PC-3 (cell line): ENCODE data around the gene USP46. TPM values are rescaled to one million over a fixed set of nuclear protein-coding genes. Genes with fewer than 3 reads are reported as not detected.

Experiments used
- ATAC-seq: fragments of 200-7000 bp; cut with Tn5 transposase; 2 replicates; pipeline ENCODE4 v1.9.1; 2020; ENCODE audit warnings: mild to moderate bottlenecking, moderate library complexity
- Bru-seq: library from RNA; stranded (reverse); fragments of 400-500 nt; gene quantifications from one replicate; lab custom pipeline; 2021; lab: Mats Ljungman, UMichigan
- BruChase-seq, 2 experiments: library from RNA; stranded (reverse); fragments of 400-500 nt; gene quantifications; one replicate each; lab custom pipeline; 2021; lab: Mats Ljungman, UMichigan
- BruUV-seq: library from RNA; stranded (reverse); fragments of 400-500 nt; replicated peaks from 2 replicates; lab custom pipeline; 2021; lab: Mats Ljungman, UMichigan
- CTCF ChIA-PET: fragments of 300-600 bp; sonication (Branson Sonifier 250); formaldehyde crosslinking; loops from one replicate; lab custom pipeline; 2022; ENCODE audit warnings: antibody characterized with exemption; lab: Charles Lee
- POLR2A ChIA-PET: fragments of 300-600 bp; sonication (Branson Sonifier 250); formaldehyde crosslinking; loops from one replicate; lab custom pipeline; 2022; ENCODE audit warnings: antibody characterized with exemption; ENCODE audit not compliant: unreplicated experiment; lab: Charles Lee
- DNase-seq: peaks from one replicate; pipeline ENCODE4 v3.0.0-alpha.2; 2015
- H2AFZ ChIP-seq: fragments of 300-600 bp; sonication (generic); 2 replicates; pipeline ENCODE4 v1.6.0; 2016; ENCODE audit warnings: antibody characterized with exemption, low read length
- H3F3A ChIP-seq: fragments of 300-600 bp; sonication (generic); one replicate; pipeline ENCODE4 v1.6.0; 2017; ENCODE audit warnings: antibody characterized with exemption, low read length, control low read depth, mild to moderate bottlenecking; ENCODE audit not compliant: unreplicated experiment
- H3K27ac ChIP-seq: fragments of 300-600 bp; sonication (generic); 2 replicates; pipeline ENCODE4 v1.5.1; 2016; ENCODE audit warnings: mild to moderate bottlenecking, low read length
- H3K27me3 ChIP-seq: fragments of 300-600 bp; sonication (generic); 2 replicates; pipeline ENCODE4 v1.6.1; 2016; ENCODE audit warnings: low read length, mixed read lengths
- H3K36me3 ChIP-seq: fragments of 300-600 bp; sonication (generic); 2 replicates; pipeline ENCODE4 v1.6.1; 2016; ENCODE audit warnings: low read depth, mixed run types, low read length, mixed read lengths
- H3K4me1 ChIP-seq: fragments of 300-600 bp; sonication (generic); 2 replicates; pipeline ENCODE4 v1.5.1; 2016; ENCODE audit warnings: low read length; ENCODE audit not compliant: insufficient read depth
- H3K4me2 ChIP-seq: fragments of 300-600 bp; sonication (generic); 2 replicates; pipeline ENCODE4 v1.6.0; 2016; ENCODE audit warnings: low read length
- H3K4me3 ChIP-seq: fragments of 300-600 bp; sonication (generic); 2 replicates; pipeline ENCODE4 v1.5.1; 2016; ENCODE audit warnings: mild to moderate bottlenecking, low read length, mixed read lengths
- H3K79me2 ChIP-seq: fragments of 300-600 bp; sonication (generic); 2 replicates; pipeline ENCODE4 v1.6.1; 2017; ENCODE audit warnings: low read length, mixed read lengths
- H3K9ac ChIP-seq: fragments of 300-600 bp; sonication (generic); 2 replicates; pipeline ENCODE4 v1.6.0; 2016; ENCODE audit warnings: mild to moderate bottlenecking, low read length
- H3K9me2 ChIP-seq: fragments of 300-600 bp; sonication (generic); replicated peaks from 2 replicates; pipeline ENCODE4 v1.6.1; 2016; ENCODE audit warnings: mixed run types, low read length, mixed read lengths
- H3K9me3 ChIP-seq: fragments of 300-600 bp; sonication (generic); 2 replicates; pipeline ENCODE4 v1.6.1; 2016; ENCODE audit warnings: low read length, mixed read lengths
- H4K20me1 ChIP-seq: fragments of 300-600 bp; sonication (generic); 2 replicates; pipeline ENCODE4 v1.6.1; 2016; ENCODE audit warnings: low read length, mixed read lengths
- CTCF ChIP-seq: fragments of 300-600 bp; sonication (generic); conservative IDR thresholded peaks from 2 replicates; pipeline ENCODE4 v1.5.1; 2017; ENCODE audit warnings: antibody characterized with exemption, low read depth, mild to moderate bottlenecking, low read length
- EZH2 ChIP-seq: fragments of 300-600 bp; sonication (generic); IDR thresholded peaks from one replicate; pipeline ENCODE4 v1.6.1; 2017; ENCODE audit warnings: antibody characterized with exemption, mild to moderate bottlenecking, low read length; ENCODE audit not compliant: unreplicated experiment
- EZH2phosphoT487 ChIP-seq: fragments of 300-600 bp; sonication (generic); IDR thresholded peaks from 2 replicates; pipeline ENCODE4 v1.6.1; 2018; ENCODE audit warnings: mild to moderate bottlenecking, antibody characterized with exemption, low read length, borderline replicate concordance
- intact Hi-C: fragments of 100-400 bp; cut with micrococcal nuclease; formaldehyde crosslinking; loops from 2 replicates; pipeline ENCODE4 v1.9.0; 2023
- long read RNA-seq: library from polyadenylated mRNA; unstranded; transcript quantifications from one replicate; pipeline ENCODE4 v2.0.0, GENCODE V29; 2021; ENCODE audit not compliant: unreplicated experiment
- total RNA-seq: library from RNA; depleted of rRNA; stranded (reverse); fragments of >200 nt; gene quantifications from 2 replicates; pipeline ENCODE4 v1.2.3, GENCODE V29; 2014; rRNA removed

The USP46 gene
- total RNA-seq (9.2 and 9.4 TPM in 2 replicates), Bru-seq, nascent RNA (percentile 66 among the genes with signal in this experiment), BruChase-seq, experiment 1, labeled RNA remaining after a 6-hour chase (percentile 67 among the genes with signal in this experiment), BruChase-seq, experiment 2, labeled RNA remaining after a 2-hour chase (percentile 65 among the genes with signal in this experiment)
- long read RNA-seq, full-length matches to known transcripts, result 23 of 29 reads
- long read RNA-seq, partial matches to known transcripts, result 2 of 29 reads
- long read RNA-seq, other reads (novel, unspliced or antisense), result 4 of 29 reads

GRCh38 chr4:52659001-52659721, at the start of gene USP46:
Gene USP46, minus strand, starts transcription at chr4:52659301. Its CDS starts 151 bp downstream, at chr4:52659150.
- DNase-seq (peak; percentile 77), ATAC-seq (peak; percentile 89)
- POLR2A ChIA-PET, result no interaction called here
- CTCF ChIA-PET, result no interaction called here
- Histone ChIP-seq H3K27ac (peak within 1 kb of the TSS; percentile 18; the same call in 1 of the 2 replicates), H3K4me1 (peaks cover 16% of the 10 kb centered on the region), H3F3A (no peaks in the 10 kb centered on the region), H3K4me2 (peak within 1 kb of the TSS; percentile 96), H3K27me3 (no peaks in the 10 kb centered on the region), H3K79me2 (peaks cover 41% of the 10 kb centered on the region), H3K36me3 (no peaks in the 10 kb centered on the region; the same call in 1 of the 2 replicates), H3K9ac (peak within 1 kb of the TSS; percentile 88), H3K9me3 (no peaks in the 10 kb centered on the region), H2AFZ (peak within 1 kb of the TSS; percentile 97), H3K4me3 (peak within 1 kb of the TSS; percentile 90), H4K20me1 (no peaks in the 10 kb centered on the region), H3K9me2 (no peaks in the 10 kb centered on the region)
- BruUV-seq, result no TSS peak
- intact Hi-C loops, result loop anchor here (1.0 kb wide), 1 partner anchor 53 kb away; no protein-coding TSS in a partner anchor
- TF ChIP-seq CTCF (no peak), EZH2 (no peak), EZH2phosphoT487 (no peak)

GRCh38 chr4:52704661-52705060, 45.6 kb upstream of the USP46 start:
- BruUV-seq, result no TSS peak
- no peaks in the 10 kb centered on the region for H3K9me3 ChIP-seq
- no peaks in the 10 kb centered on the region for H3K4me1 ChIP-seq
- H3K27ac ChIP-seq, result no peak overlapping the region
- H4K20me1 ChIP-seq, result no peaks in the 10 kb centered on the region
- no peak overlapping the region for H2AFZ ChIP-seq
- H3K79me2 ChIP-seq, result no peaks in the 10 kb centered on the region
- ChIA-PET CTCF (no interaction called here), POLR2A (no interaction called here)
- no peak for TF ChIP-seq CTCF
- intact Hi-C loops, result no loop called here
- no peaks in the 10 kb centered on the region for H3K9me2 ChIP-seq
- DNase-seq (no peak), ATAC-seq (no peak)
- H3K9ac ChIP-seq, result no peak overlapping the region
- H3K4me2 ChIP-seq, result no peak overlapping the region
- no peaks in the 10 kb centered on the region for H3F3A ChIP-seq
- no peaks in the 10 kb centered on the region for H3K27me3 ChIP-seq
- no peak overlapping the region for H3K4me3 ChIP-seq
- no peaks in the 10 kb centered on the region for H3K36me3 ChIP-seq

GRCh38 chr4:52704133-52704532, 45.0 kb upstream of the USP46 start:
- Histone ChIP-seq H3K36me3 (no peaks in the 10 kb centered on the region), H3K4me2 (no peak overlapping the region), H3K9me3 (no peaks in the 10 kb centered on the region), H3K9me2 (no peaks in the 10 kb centered on the region), H2AFZ (no peak overlapping the region), H3K79me2 (no peaks in the 10 kb centered on the region), H3K4me1 (no peaks in the 10 kb centered on the region), H3K27ac (no peak overlapping the region), H3K4me3 (no peak overlapping the region), H3K9ac (no peak overlapping the region), H3F3A (no peaks in the 10 kb centered on the region), H3K27me3 (no peaks in the 10 kb centered on the region), H4K20me1 (no peaks in the 10 kb centered on the region)
- ChIA-PET POLR2A (no interaction called here), CTCF (no interaction called here)
- TF ChIP-seq EZH2phosphoT487 (no peak), CTCF (no peak), EZH2 (no peak)
- intact Hi-C loops, result no loop called here
- ATAC-seq (no peak), DNase-seq (no peak)
- BruUV-seq, result no TSS peak
